Thymus (tissue), 11 donors: ENCODE measurements around the gene CCL19. TPM values are rescaled to one million over a fixed set of nuclear protein-coding genes. Genes with fewer than 3 reads are reported as not detected.
A peak's percentile ranks its signal among the peaks of the same experiment; 100 is the strongest.

ENCODE experiments used
- DNase-seq, 9 donors: peaks; one replicate each; pipeline ENCODE4 v3.0.0-alpha.2; 2013; ENCODE audit warnings: low spot score in 9 of 9, low read depth in 6 of 9, missing footprints in 1 of 9
- H3K27ac ChIP-seq, 2 donors: one replicate each; pipeline ENCODE4 v1.5.1; 2013; ENCODE audit warnings: control low read depth in 1 of 2, low read depth in 1 of 2, low read length in 1 of 2, mild to moderate bottlenecking in 1 of 2, moderate library complexity in 1 of 2
- H3K27me3 ChIP-seq, 2 donors: one replicate each; pipeline ENCODE4 v1.5.1; 2013; ENCODE audit warnings: low read length in 1 of 2; ENCODE audit not compliant: control insufficient read depth in 2 of 2, insufficient read depth in 1 of 2
- H3K36me3 ChIP-seq, 2 donors: one replicate each; pipeline ENCODE4 v1.5.1; 2013; ENCODE audit warnings: low read length in 1 of 2, mild to moderate bottlenecking in 1 of 2, moderate library complexity in 1 of 2; ENCODE audit not compliant: control insufficient read depth in 2 of 2, insufficient read depth in 2 of 2
- H3K4me1 ChIP-seq, 2 donors: one replicate each; pipeline ENCODE4 v1.5.1; 2013; ENCODE audit warnings: low read length in 2 of 2; ENCODE audit not compliant: control insufficient read depth in 2 of 2, insufficient read depth in 2 of 2
- H3K4me3 ChIP-seq, 2 donors: one replicate each; pipeline ENCODE4 v1.5.1; 2013; ENCODE audit warnings: low read length in 2 of 2, control low read depth in 1 of 2, mild to moderate bottlenecking in 1 of 2
- H3K9me3 ChIP-seq, 2 donors: one replicate each; pipeline ENCODE4 v1.5.1; 2013; ENCODE audit warnings: low read length in 1 of 2, mild to moderate bottlenecking in 1 of 2; ENCODE audit not compliant: control insufficient read depth in 2 of 2, insufficient read depth in 1 of 2
- WGBS: extraction: QIAGEN DNeasy Blood & Tissue Kit; methylation state at CpG from one replicate; pipeline ENCODE4 v1.1.7; 2013; 5-methylcytosine and 5-hydroxymethylcytosine counted together
- polyA plus RNA-seq: library from polyadenylated mRNA; stranded (reverse); fragments of 200-250 nt; gene quantifications from one replicate; pipeline ENCODE4 v1.2.3, GENCODE V29; 2013
- total RNA-seq: library from RNA; stranded (reverse); fragments of 120-200 nt; gene quantifications from one replicate; pipeline ENCODE4 v1.2.4, GENCODE V29; 2013
- donor health status: healthy.

Gene CCL19
- total and polyA plus RNA-seq, 2 donors = 588 to 905 TPM

GRCh38 chr9:34688329-34689115 lies 2.6 kb downstream of the CCL19 start:
- no peak for DNase-seq
- Histone ChIP-seq H3K27ac (peak overlapping the region; percentile 32 to 54), H3K27me3 (no peaks in the 10 kb centered on the region), H3K4me1 (peaks cover 0 to 14% of the 10 kb centered on the region in 2 donors), H3K36me3 (no peaks in the 10 kb centered on the region), H3K4me3 (no peak overlapping the region), H3K9me3 (no peaks in the 10 kb centered on the region)
- WGBS = 89% methylated on average over 5 of the region's 5 CpGs

GRCh38 chr9:34687276-34688030 lies 3.6 kb downstream of the CCL19 start:
- Histone ChIP-seq H3K4me1 (peaks cover 0 to 14% of the 10 kb centered on the region in 2 donors), H3K27ac (no peak overlapping the region), H3K36me3 (no peaks in the 10 kb centered on the region), H3K4me3 (no peak overlapping the region), H3K9me3 (no peaks in the 10 kb centered on the region), H3K27me3 (no peaks in the 10 kb centered on the region)
- WGBS = 91% methylated on average over 10 of the region's 10 CpGs
- DNase-seq = no peak

DNA sequence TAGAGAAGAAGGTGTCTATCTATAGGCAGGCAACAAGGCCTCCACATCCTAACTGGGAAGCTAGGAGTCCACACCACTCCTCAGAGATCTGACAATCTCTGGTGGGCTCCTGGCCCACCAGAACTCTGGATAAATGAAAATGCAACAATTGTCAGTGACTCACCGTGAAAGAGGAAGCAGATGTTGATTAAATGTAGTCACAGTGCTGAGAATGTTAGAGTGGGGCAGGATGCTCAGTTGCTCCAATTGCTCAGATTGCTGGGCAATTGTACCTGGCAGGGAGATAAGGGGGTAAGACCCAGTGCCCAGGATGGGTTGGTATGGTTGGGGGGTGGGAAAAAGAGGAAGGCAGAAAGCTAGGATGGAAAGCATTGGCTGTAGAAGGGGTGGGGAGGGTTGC lies 4.3 kb downstream of the CCL19 start:
- H3K36me3 ChIP-seq = no peaks in the 10 kb centered on the region
- no peak for DNase-seq
- WGBS = 22% methylated on average over 1 of the region's 1 CpG

GRCh38 chr9:34686231-34686630 lies 4.8 kb downstream of the CCL19 start:
- no peak for DNase-seq
- Histone ChIP-seq H3K4me1 (peaks cover 0 to 10% of the 10 kb centered on the region in 2 donors), H3K27ac (no peak overlapping the region), H3K4me3 (no peak overlapping the region), H3K36me3 (no peaks in the 10 kb centered on the region), H3K27me3 (no peaks in the 10 kb centered on the region), H3K9me3 (no peaks in the 10 kb centered on the region)
- 89% methylated on average over 5 of the region's 5 CpGs for WGBS

More for the DNA sequence above, 4.3 kb downstream of the CCL19 start:
- no peak overlapping the region for H3K27ac ChIP-seq
- H3K4me1 ChIP-seq = peaks cover 0 to 13% of the 10 kb centered on the region in 2 donors
- no peaks in the 10 kb centered on the region for H3K9me3 ChIP-seq
- no peaks in the 10 kb centered on the region for H3K27me3 ChIP-seq
- no peak overlapping the region for H3K4me3 ChIP-seq

GRCh38 chr9:34685591-34685990 lies 5.5 kb downstream of the CCL19 start:
- Histone ChIP-seq H3K36me3 (no peaks in the 10 kb centered on the region), H3K27ac (no peak overlapping the region), H3K4me1 (peaks cover 0 to 10% of the 10 kb centered on the region in 2 donors), H3K27me3 (no peaks in the 10 kb centered on the region), H3K4me3 (no peak overlapping the region), H3K9me3 (no peaks in the 10 kb centered on the region)
- WGBS = 82% methylated on average over 4 of the region's 4 CpGs
- no peak for DNase-seq

- H3K4me3 ChIP-seq = no peak overlapping the region
- peaks cover 0 to 10% of the 10 kb centered on the region in 2 donors for H3K4me1 ChIP-seq
- WGBS = 92% methylated on average over 4 of the region's 4 CpGs
- no peak overlapping the region for H3K27ac ChIP-seq
- H3K27me3 ChIP-seq = no peaks in the 10 kb centered on the region
- no peaks in the 10 kb centered on the region for H3K9me3 ChIP-seq
- DNase-seq = no peak
- H3K36me3 ChIP-seq = no peaks in the 10 kb centered on the region
Observed at GRCh38 chr9:34684816-34685215, 6.3 kb downstream of the CCL19 start.

DNA sequence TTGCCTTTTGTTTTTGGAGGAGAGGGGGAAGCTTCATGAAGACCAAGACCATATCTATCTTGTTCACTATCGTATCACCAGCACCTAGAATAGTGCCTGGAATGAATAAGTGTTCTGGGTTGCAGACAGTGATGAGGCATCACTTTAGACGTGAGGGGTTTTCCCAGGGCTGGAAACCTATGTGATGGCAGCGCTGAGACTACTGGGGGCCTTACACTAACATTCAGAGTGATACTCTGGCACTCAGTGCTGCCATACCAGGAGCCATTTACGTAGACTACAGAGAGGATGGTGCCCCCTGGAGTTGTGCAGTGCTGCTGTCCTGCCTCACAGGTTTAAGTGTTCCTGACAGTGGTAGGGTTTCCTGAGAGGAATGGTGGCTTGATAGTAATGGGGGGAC lies 6.9 kb downstream of the CCL19 start:
- Histone ChIP-seq H3K4me3 (no peak overlapping the region), H3K4me1 (peaks cover 0 to 6% of the 10 kb centered on the region in 2 donors), H3K27ac (no peak overlapping the region), H3K36me3 (no peaks in the 10 kb centered on the region), H3K27me3 (no peaks in the 10 kb centered on the region), H3K9me3 (no peaks in the 10 kb centered on the region)
- WGBS = 94% methylated on average over 4 of the region's 4 CpGs
- no peak for DNase-seq

DNA sequence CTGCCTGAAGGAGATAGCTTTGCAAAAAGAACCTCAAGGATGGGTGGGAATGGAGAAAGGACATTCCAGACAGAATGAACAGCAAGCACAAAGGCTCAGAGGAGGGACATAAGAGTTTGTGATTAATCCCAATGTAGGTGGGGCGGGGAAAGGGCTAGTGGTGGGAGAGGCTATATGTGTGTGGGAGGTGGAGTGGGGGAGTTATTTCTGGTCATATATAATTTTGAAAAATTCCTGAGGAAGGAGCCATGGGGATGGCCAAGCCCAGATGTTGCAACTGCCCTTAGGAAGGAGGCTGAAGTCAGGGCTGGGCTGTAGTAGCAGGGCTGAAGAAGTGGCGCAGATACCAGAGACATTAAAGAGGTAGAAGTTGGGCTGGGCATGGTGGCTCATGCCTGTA lies 15.2 kb downstream of the CCL19 start:
- Histone ChIP-seq H3K27me3 (no peaks in the 10 kb centered on the region), H3K9me3 (no peaks in the 10 kb centered on the region), H3K27ac (no peak overlapping the region), H3K4me3 (no peak overlapping the region), H3K36me3 (no peaks in the 10 kb centered on the region), H3K4me1 (no peaks in the 10 kb centered on the region)
- no peak for DNase-seq
- WGBS = 100% methylated on average over 2 of the region's 2 CpGs

GRCh38 chr9:34675048-34675714 lies 15.9 kb downstream of the CCL19 start:
- peak in 6 of 9 donors; percentile 36 to 74 (median 48) for DNase-seq
- WGBS = 25% methylated on average over 10 of the region's 10 CpGs

More at GRCh38 chr9:34675048-34675714, 15.9 kb downstream of the CCL19 start:
- no peaks in the 10 kb centered on the region for H3K9me3 ChIP-seq
- H3K4me1 ChIP-seq = no peaks in the 10 kb centered on the region
- H3K27ac ChIP-seq = no peak overlapping the region
- H3K36me3 ChIP-seq = no peaks in the 10 kb centered on the region
- H3K27me3 ChIP-seq = no peaks in the 10 kb centered on the region
- no peak overlapping the region for H3K4me3 ChIP-seq
